ENCODE results near the gene SPRING1. TPM values are rescaled to one million over a fixed set of nuclear protein-coding genes. Genes with fewer than 3 reads are reported as not detected.
"Not testable (repeated sequence)": the region's sequence is repeated elsewhere in the genome, so short reads cannot be mapped to it uniquely, and the experiment has no call there.

SPRING1 gene
- total and polyA plus RNA-seq, 5 donors from 2014 or later = 18.2 to 28.5 (median 22.8) TPM

DNA sequence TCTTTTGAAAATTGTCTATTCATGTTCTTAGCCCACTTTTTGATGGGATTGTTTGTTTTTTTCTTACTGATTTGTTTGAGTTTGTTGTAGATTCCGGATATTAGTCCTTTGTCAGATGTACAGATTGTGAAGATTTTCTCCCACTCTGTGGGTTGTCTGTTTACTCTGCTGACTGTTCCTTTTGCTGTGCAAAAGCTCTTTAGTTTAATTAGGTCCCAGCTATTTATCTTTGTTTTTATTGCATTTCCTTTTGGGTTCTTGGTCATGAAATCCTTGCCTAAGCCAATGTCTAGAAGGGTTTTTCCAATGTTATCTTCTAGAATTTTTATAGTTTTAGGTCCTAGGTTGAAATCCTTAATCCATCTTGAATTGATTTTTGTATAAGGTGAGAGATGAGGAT is 16.9 kb upstream of the SPRING1 start:
- H3K4me3 Mint-ChIP-seq; H3K9me3 Mint-ChIP-seq; ATAC-seq (ENCODE audit: low read depth in 2 of 2); H3K27me3 ChIP-seq (ENCODE audit: control insufficient read depth, insufficient read depth, low read length); H3K27ac ChIP-seq (ENCODE audit: insufficient read depth, low read length, poor library complexity, severe bottlenecking); H3K36me3 ChIP-seq (ENCODE audit: control insufficient read depth, insufficient read depth, low read length); H3K27ac Mint-ChIP-seq; H3K27me3 Mint-ChIP-seq; H3K4me1 ChIP-seq (ENCODE audit: control insufficient read depth, insufficient read depth, low read length, poor library complexity, severe bottlenecking); H3K9me3 ChIP-seq (ENCODE audit: control insufficient read depth in 2 of 2, low read length in 2 of 2); DNase-seq; H3K4me3 ChIP-seq (ENCODE audit: low read depth, low read length): not testable (repeated sequence)
- Mint-ChIP-seq H3K36me3 (peaks cover 44% of the 10 kb centered on the region), H3K4me1 (peaks cover 10 to 21% (median 16%) of the 10 kb centered on the region in 4 donors)

DNA sequence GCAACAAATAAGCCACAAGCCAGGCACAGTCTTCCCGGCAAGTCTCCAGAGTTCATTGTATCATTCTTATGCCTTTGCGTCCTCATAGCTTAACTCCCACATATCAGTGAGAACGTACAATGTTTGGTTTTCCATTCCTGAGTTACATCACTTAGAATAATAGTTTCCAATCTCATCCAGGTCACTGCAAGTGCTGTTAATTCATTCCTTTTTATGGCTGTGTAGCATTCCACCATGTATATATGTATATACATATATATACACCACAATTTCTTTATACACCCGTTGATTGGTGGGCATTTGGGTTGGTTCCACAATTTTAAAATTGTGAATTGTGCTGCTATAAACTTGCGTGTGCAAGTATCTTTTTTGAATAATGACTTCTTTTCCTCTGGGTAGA is 16.2 kb upstream of the SPRING1 start:
- H3K36me3 ChIP-seq (ENCODE audit: control insufficient read depth, insufficient read depth, low read length); H3K9me3 Mint-ChIP-seq; H3K9me3 ChIP-seq (ENCODE audit: control insufficient read depth in 2 of 2, low read length in 2 of 2); H3K4me1 ChIP-seq (ENCODE audit: control insufficient read depth, insufficient read depth, low read length, poor library complexity, severe bottlenecking); ATAC-seq (ENCODE audit: low read depth in 2 of 2); H3K4me3 ChIP-seq (ENCODE audit: low read depth, low read length); H3K27ac Mint-ChIP-seq; H3K27me3 ChIP-seq (ENCODE audit: control insufficient read depth, insufficient read depth, low read length); H3K4me3 Mint-ChIP-seq; H3K27ac ChIP-seq (ENCODE audit: insufficient read depth, low read length, poor library complexity, severe bottlenecking); H3K27me3 Mint-ChIP-seq; DNase-seq: not testable (repeated sequence)
- Mint-ChIP-seq H3K36me3 (peaks cover 42% of the 10 kb centered on the region), H3K4me1 (peaks cover 10 to 19% (median 14%) of the 10 kb centered on the region in 4 donors)

DNA sequence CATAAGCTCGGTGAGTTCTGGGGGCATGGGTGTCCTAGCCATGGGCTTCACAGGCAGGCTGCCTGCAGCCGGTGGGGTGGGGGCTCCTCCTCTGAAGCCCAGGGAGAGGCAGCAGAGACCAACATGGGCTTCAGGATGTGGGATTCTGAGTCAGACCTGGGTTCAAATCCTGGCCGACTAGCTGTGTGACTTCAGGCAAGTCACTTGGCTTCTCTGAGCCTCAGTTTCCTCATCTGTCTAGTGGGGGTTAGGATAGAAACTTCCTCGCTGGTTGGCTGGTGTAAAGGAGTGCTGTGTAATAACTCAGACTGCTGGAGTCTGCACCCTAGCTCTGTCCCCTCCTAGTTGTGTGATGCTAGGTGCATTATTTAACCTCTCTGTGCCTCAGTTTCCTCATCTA is 12.4 kb upstream of the SPRING1 start:
- Mint-ChIP-seq H3K27me3 (no peaks in the 10 kb centered on the region), H3K36me3 (peaks cover 25% of the 10 kb centered on the region), H3K4me1 (no peaks in the 10 kb centered on the region), H3K9me3 (peaks cover 0 to 2% (median 0%) of the 10 kb centered on the region in 7 donors), H3K27ac (no peak overlapping the region), H3K4me3 (no peak overlapping the region)
- Histone ChIP-seq H3K36me3 (ENCODE audit: control insufficient read depth, insufficient read depth, low read length) (no peaks in the 10 kb centered on the region), H3K4me3 (ENCODE audit: low read depth, low read length) (no peak overlapping the region), H3K27me3 (ENCODE audit: control insufficient read depth, insufficient read depth, low read length) (no peaks in the 10 kb centered on the region), H3K27ac (ENCODE audit: insufficient read depth, low read length, poor library complexity, severe bottlenecking) (no peak overlapping the region), H3K9me3 (ENCODE audit: control insufficient read depth in 2 of 2, low read length in 2 of 2) (no peaks in the 10 kb centered on the region), H3K4me1 (ENCODE audit: control insufficient read depth, insufficient read depth, low read length, poor library complexity, severe bottlenecking) (no peaks in the 10 kb centered on the region)
- ATAC-seq (ENCODE audit: low read depth in 2 of 2) = no peak
- DNase-seq = no peak

GRCh38 chr12:116749884-116750283 is 12.0 kb upstream of the SPRING1 start:
- DNase-seq = no peak
- H3K27me3 Mint-ChIP-seq = no peaks in the 10 kb centered on the region
- no peak overlapping the region for H3K27ac ChIP-seq (ENCODE audit: insufficient read depth, low read length, poor library complexity, severe bottlenecking)
- no peak overlapping the region for H3K4me3 ChIP-seq (ENCODE audit: low read depth, low read length)
- no peaks in the 10 kb centered on the region for H3K27me3 ChIP-seq (ENCODE audit: control insufficient read depth, insufficient read depth, low read length)
- no peak overlapping the region for H3K27ac Mint-ChIP-seq
- no peak overlapping the region for H3K4me3 Mint-ChIP-seq
- H3K9me3 ChIP-seq (ENCODE audit: control insufficient read depth in 2 of 2, low read length in 2 of 2) = no peaks in the 10 kb centered on the region
- H3K36me3 Mint-ChIP-seq = peaks cover 22% of the 10 kb centered on the region
- H3K36me3 ChIP-seq (ENCODE audit: control insufficient read depth, insufficient read depth, low read length) = no peaks in the 10 kb centered on the region
- H3K4me1 Mint-ChIP-seq = no peaks in the 10 kb centered on the region
- H3K4me1 ChIP-seq (ENCODE audit: control insufficient read depth, insufficient read depth, low read length, poor library complexity, severe bottlenecking) = no peaks in the 10 kb centered on the region
- no peak for ATAC-seq (ENCODE audit: low read depth in 2 of 2)
- peaks cover 0 to 2% (median 0%) of the 10 kb centered on the region in 7 donors for H3K9me3 Mint-ChIP-seq

DNA sequence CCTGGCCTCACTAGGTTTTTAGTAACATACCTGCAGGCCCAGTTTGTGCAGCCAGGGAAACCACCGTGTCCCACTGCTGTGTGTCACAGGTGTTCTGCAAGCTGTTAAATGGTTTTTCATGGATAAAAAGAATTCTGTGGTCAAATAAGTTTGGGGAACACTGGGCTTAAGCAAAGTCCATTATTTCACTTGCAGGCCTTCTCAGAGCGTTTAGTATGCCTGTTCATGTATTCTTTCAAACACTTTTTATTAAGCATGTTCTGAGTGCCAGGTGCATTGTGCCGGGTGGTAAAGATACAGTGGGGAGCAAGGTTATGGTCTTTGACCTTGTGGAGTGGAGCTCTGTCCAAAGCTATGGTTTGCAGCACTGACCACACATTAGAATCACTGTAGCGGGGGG is 7.7 kb upstream of the SPRING1 start:
- Histone ChIP-seq H3K27ac (ENCODE audit: insufficient read depth, low read length, poor library complexity, severe bottlenecking) (no peak overlapping the region), H3K36me3 (ENCODE audit: control insufficient read depth, insufficient read depth, low read length) (no peaks in the 10 kb centered on the region), H3K27me3 (ENCODE audit: control insufficient read depth, insufficient read depth, low read length) (no peaks in the 10 kb centered on the region), H3K9me3 (ENCODE audit: control insufficient read depth in 2 of 2, low read length in 2 of 2) (no peaks in the 10 kb centered on the region), H3K4me1 (ENCODE audit: control insufficient read depth, insufficient read depth, low read length, poor library complexity, severe bottlenecking) (no peaks in the 10 kb centered on the region), H3K4me3 (ENCODE audit: low read depth, low read length) (no peak overlapping the region)
- Mint-ChIP-seq H3K36me3 (peaks cover 6% of the 10 kb centered on the region), H3K27ac (no peak overlapping the region), H3K4me1 (no peaks in the 10 kb centered on the region), H3K4me3 (no peak overlapping the region), H3K27me3 (no peaks in the 10 kb centered on the region), H3K9me3 (no peaks in the 10 kb centered on the region)
- no peak for DNase-seq
- ATAC-seq (ENCODE audit: low read depth in 2 of 2) = no peak

- H3K4me3 ChIP-seq (ENCODE audit: low read depth, low read length) = no peak overlapping the region
- peak overlapping the region in 1 of 3 donors; percentile 48 for H3K27ac Mint-ChIP-seq
- no peaks in the 10 kb centered on the region for H3K27me3 Mint-ChIP-seq
- ATAC-seq (ENCODE audit: low read depth in 2 of 2) (no peak), DNase-seq (no peak)
- H3K27me3 ChIP-seq (ENCODE audit: control insufficient read depth, insufficient read depth, low read length) = no peaks in the 10 kb centered on the region
- H3K4me1 Mint-ChIP-seq = no peaks in the 10 kb centered on the region
- no peaks in the 10 kb centered on the region for H3K9me3 Mint-ChIP-seq
- H3K4me3 Mint-ChIP-seq = no peak overlapping the region
- no peak overlapping the region for H3K27ac ChIP-seq (ENCODE audit: insufficient read depth, low read length, poor library complexity, severe bottlenecking)
- no peaks in the 10 kb centered on the region for H3K9me3 ChIP-seq (ENCODE audit: control insufficient read depth in 2 of 2, low read length in 2 of 2)
- H3K4me1 ChIP-seq (ENCODE audit: control insufficient read depth, insufficient read depth, low read length, poor library complexity, severe bottlenecking) = no peaks in the 10 kb centered on the region
- H3K36me3 ChIP-seq (ENCODE audit: control insufficient read depth, insufficient read depth, low read length) = no peaks in the 10 kb centered on the region
- peaks cover 6% of the 10 kb centered on the region for H3K36me3 Mint-ChIP-seq
Measured at GRCh38 chr12:116744766-116745165, 6.9 kb upstream of the SPRING1 start.

DNA sequence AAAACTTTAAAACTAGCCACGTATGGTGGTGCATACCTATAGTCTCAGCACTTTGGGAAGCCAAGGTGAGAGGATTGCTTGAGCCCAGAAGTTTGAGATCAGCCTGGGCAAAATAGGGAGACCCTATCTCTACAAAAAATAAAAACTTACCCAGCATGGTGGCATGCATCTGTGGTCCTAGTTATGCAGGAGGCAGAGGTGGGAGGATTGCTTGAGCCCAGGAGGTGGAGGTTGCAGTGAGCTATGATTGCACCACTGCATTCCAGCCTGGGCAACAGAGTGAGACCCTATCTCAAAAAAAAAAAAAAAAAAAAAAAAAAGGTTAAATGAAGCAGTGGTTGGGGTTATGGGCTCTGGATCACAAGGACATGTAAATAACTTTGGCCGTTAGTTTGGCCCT is 4.9 kb upstream of the SPRING1 start:
- Mint-ChIP-seq H3K4me3 (peak overlapping the region in 1 of 4 donors; percentile 44), H3K4me1 (peaks cover 4 to 15% (median 9%) of the 10 kb centered on the region in 4 donors)
- not testable (repeated sequence) for ATAC-seq (ENCODE audit: low read depth in 2 of 2); H3K27me3 ChIP-seq (ENCODE audit: control insufficient read depth, insufficient read depth, low read length); H3K36me3 ChIP-seq (ENCODE audit: control insufficient read depth, insufficient read depth, low read length); H3K9me3 Mint-ChIP-seq; H3K9me3 ChIP-seq (ENCODE audit: control insufficient read depth in 2 of 2, low read length in 2 of 2); H3K27ac Mint-ChIP-seq; H3K27me3 Mint-ChIP-seq; H3K27ac ChIP-seq (ENCODE audit: insufficient read depth, low read length, poor library complexity, severe bottlenecking); H3K36me3 Mint-ChIP-seq; DNase-seq; H3K4me3 ChIP-seq (ENCODE audit: low read depth, low read length)
- peaks cover 11% of the 10 kb centered on the region for H3K4me1 ChIP-seq (ENCODE audit: control insufficient read depth, insufficient read depth, low read length, poor library complexity, severe bottlenecking)

- H3K4me3 Mint-ChIP-seq = peak overlapping the region in 1 of 4 donors; percentile 96
- ATAC-seq (ENCODE audit: low read depth in 2 of 2) (no peak), DNase-seq (no peak)
- no peaks in the 10 kb centered on the region for H3K9me3 ChIP-seq (ENCODE audit: control insufficient read depth in 2 of 2, low read length in 2 of 2)
- H3K36me3 Mint-ChIP-seq = peaks cover 9% of the 10 kb centered on the region
- peaks cover 26% of the 10 kb centered on the region for H3K4me1 ChIP-seq (ENCODE audit: control insufficient read depth, insufficient read depth, low read length, poor library complexity, severe bottlenecking)
- no peak overlapping the region for H3K4me3 ChIP-seq (ENCODE audit: low read depth, low read length)
- H3K27me3 ChIP-seq (ENCODE audit: control insufficient read depth, insufficient read depth, low read length) = no peaks in the 10 kb centered on the region
- peaks cover 17 to 35% (median 23%) of the 10 kb centered on the region in 4 donors for H3K4me1 Mint-ChIP-seq
- peaks cover 8% of the 10 kb centered on the region for H3K27me3 Mint-ChIP-seq
- H3K36me3 ChIP-seq (ENCODE audit: control insufficient read depth, insufficient read depth, low read length) = peaks cover 7% of the 10 kb centered on the region
- no peak overlapping the region for H3K27ac ChIP-seq (ENCODE audit: insufficient read depth, low read length, poor library complexity, severe bottlenecking)
- H3K9me3 Mint-ChIP-seq = peaks cover 0 to 2% (median 0%) of the 10 kb centered on the region in 7 donors
- no peak overlapping the region for H3K27ac Mint-ChIP-seq
Measured at GRCh38 chr12:116739381-116739887, 1.6 kb upstream of the SPRING1 start.
